T-helper 2 cell treated with Interferon-gamma antibody and Interleukin-4, amounts not matched to agents 5 μg/mL and 100 μg/mL, for 36 hours (primary cell): ENCODE results near the gene CD74.
"Not testable (repeated sequence)": the region's sequence is repeated elsewhere in the genome, so short reads cannot be mapped to it uniquely, and the experiment has no call there.

Experiments
- DNase-seq: peaks from one replicate; pipeline ENCODE4 v3.0.0; 2021; ENCODE audit warnings: low spot score
- H3K27ac Mint-ChIP-seq: one replicate; pipeline ENCODE4 v1.8.0; 2021; ENCODE audit warnings: mild to moderate bottlenecking, mixed read lengths
- H3K27me3 Mint-ChIP-seq: one replicate; pipeline ENCODE4 v1.8.0; 2021; ENCODE audit warnings: low read depth, mixed read lengths
- H3K36me3 Mint-ChIP-seq: one replicate; pipeline ENCODE4 v1.8.0; 2021; ENCODE audit warnings: low read depth, mixed read lengths
- H3K4me1 Mint-ChIP-seq: one replicate; pipeline ENCODE4 v1.8.0; 2021; ENCODE audit warnings: low read depth, mixed read lengths
- H3K4me3 Mint-ChIP-seq: one replicate; pipeline ENCODE4 v1.8.0; 2022; ENCODE audit warnings: mild to moderate bottlenecking, moderate library complexity, mixed read lengths
- H3K9me3 Mint-ChIP-seq: one replicate; pipeline ENCODE4 v1.8.0; 2021; ENCODE audit warnings: mixed read lengths

The CD74 gene

DNA sequence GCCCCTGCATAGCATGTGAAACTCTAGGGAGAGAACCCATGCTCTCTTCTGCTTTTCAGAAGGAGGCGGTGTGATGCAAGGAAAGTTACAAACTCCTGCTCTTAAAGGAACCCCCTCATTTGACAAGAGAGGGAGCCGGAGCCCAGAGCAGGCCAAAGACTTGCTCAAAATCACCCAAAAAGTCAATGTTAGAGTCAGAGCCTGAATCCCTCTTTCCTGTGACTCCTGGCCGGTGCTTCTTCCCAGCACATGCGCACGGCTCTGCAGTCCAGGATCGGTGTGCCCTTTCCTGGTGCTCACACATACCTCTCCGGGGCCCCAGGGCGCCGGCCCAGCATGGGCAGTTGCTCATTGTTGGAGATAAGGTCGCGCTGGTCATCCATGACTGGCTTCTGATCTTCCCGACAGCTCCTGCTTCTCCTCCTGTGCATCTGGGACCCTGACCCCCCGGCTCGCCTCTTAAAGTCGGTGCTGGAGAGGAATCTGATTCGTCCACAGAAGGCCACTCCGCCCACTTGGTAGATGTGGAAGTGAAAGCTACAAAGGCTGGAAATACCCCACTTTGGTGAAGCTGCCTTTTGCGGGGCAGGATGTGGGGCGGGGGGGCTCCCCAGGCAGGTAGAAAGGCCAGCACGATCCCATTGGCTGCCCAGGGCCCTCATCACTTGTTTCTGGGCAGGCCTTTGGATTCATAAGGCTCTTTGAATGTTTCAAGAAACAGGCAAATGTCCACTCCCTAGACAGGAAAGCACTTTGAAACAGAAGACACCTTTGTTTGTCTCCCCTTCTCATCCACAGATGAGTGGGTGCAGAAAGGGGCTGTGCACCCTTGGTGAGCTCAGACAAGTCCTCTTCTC, at the start of gene CD74:
TSS of gene CD74 (minus strand) at position 592 of the 857 bp plus-strand sequence. CDS start at position 431, 161 bp downstream.
- peak; percentile 91 for DNase-seq
- Mint-ChIP-seq H3K27me3 (no peaks in the 10 kb centered on the region), H3K9me3 (no peaks in the 10 kb centered on the region), H3K27ac (peak within 1 kb of the TSS; percentile 98), H3K4me1 (peaks cover 30% of the 10 kb centered on the region), H3K36me3 (peaks cover 22% of the 10 kb centered on the region), H3K4me3 (peak within 1 kb of the TSS; percentile 92)

DNA sequence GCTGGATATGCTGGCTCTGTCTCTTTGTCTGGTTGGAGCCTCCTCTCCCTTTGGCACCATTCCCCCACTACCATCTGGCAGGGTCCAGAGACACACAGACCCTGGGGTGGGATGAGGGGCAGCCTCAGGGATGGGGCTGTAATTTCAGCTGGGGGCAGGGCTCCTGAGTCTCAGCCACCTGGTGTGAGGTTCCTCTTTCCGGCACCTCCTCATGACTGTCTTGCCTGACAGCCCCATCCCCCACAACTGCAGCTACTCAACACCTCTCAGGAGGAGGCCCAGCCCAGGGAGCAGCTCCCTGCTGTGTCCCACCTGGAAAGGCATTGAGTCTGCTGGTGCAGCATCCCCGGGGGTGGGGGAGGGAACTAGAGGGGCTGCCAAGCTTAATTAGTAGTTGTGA, 48.5 kb upstream of the CD74 start:
- no peak overlapping the region for H3K4me3 Mint-ChIP-seq
- H3K27me3 Mint-ChIP-seq: no peaks in the 10 kb centered on the region
- peaks cover 21% of the 10 kb centered on the region for H3K4me1 Mint-ChIP-seq
- no peaks in the 10 kb centered on the region for H3K36me3 Mint-ChIP-seq
- H3K27ac Mint-ChIP-seq: no peak overlapping the region
- no peak for DNase-seq
- H3K9me3 Mint-ChIP-seq: no peaks in the 10 kb centered on the region

DNA sequence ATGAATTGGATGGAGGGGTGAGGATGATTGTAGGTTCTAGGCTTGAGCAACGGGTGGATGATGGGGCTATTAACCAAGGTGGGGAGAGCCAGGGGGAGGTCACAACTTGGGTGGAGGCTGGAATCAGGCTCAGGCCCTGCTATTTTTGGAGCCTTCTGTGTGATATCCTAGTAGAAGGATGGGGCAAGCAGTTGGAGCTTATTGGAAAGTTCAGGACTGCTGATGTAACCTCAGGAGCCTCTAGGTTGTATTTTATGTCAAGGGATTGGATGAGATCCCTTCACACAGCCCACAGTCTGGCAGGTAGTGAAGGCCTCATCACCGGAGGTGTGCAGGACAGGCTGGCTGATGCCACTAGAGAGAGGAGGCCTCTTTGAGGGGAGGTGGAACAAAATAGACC, 48.1 kb upstream of the CD74 start:
- Mint-ChIP-seq H3K27me3 (no peaks in the 10 kb centered on the region), H3K27ac (peak overlapping the region; percentile 59), H3K9me3 (no peaks in the 10 kb centered on the region), H3K4me3 (no peak overlapping the region), H3K36me3 (no peaks in the 10 kb centered on the region), H3K4me1 (peaks cover 21% of the 10 kb centered on the region)
- no peak for DNase-seq

DNA sequence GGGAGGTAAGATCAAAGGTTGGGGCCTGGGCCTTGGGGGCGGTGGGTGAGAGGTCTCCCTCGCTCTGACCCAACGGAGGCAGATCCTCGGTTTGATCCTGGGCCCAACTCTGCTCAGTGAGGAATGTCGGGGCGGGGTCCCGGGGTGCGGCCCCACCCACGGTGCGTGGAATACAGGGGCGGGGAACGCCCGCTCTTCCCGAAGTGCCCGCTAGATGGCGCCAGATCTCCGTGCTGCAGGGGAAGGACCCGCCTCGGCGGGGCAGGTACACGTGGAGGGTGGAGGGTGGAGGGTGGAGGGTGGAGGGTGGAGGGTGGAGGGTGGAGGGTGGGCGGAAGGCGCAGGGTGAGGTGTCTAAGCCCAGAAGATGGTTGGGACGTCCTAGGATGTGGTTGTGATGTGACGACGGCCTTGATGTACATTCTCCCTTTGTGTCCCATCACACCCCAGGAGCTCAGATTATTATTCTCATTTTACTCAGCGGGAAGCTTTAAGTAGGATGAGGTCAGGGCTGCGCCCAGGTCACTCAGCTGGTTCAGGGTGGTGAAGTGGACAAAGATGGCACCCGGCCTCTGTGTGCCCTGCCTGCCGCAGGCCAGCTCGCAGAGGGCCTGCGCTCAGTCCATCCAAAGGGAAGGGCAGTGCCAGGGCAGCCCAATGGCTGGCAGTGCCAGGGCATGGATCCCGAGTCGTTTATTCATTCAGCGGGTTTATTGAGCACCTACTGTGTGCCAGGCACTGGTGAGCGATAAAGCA, 46.3 kb upstream of the CD74 start:
- peak; percentile 77 for DNase-seq
- Mint-ChIP-seq H3K27ac (peak overlapping the region; percentile 47), H3K4me1 (peaks cover 21% of the 10 kb centered on the region), H3K36me3 (no peaks in the 10 kb centered on the region), H3K4me3 (peak overlapping the region; percentile 44), H3K27me3 (no peaks in the 10 kb centered on the region), H3K9me3 (no peaks in the 10 kb centered on the region)

- no peak for DNase-seq
- Mint-ChIP-seq H3K4me3 (peak overlapping the region; percentile 54), H3K9me3 (no peaks in the 10 kb centered on the region), H3K4me1 (peaks cover 21% of the 10 kb centered on the region), H3K27me3 (no peaks in the 10 kb centered on the region), H3K36me3 (no peaks in the 10 kb centered on the region), H3K27ac (peak overlapping the region; percentile 33)
These were observed 45.0 kb upstream of the CD74 start for GRCh38 chr5:150457562-150458240.

- no peak for DNase-seq
- peaks cover 21% of the 10 kb centered on the region for H3K4me1 Mint-ChIP-seq
- no peaks in the 10 kb centered on the region for H3K9me3 Mint-ChIP-seq
- peak overlapping the region; percentile 43 for H3K4me3 Mint-ChIP-seq
- no peaks in the 10 kb centered on the region for H3K36me3 Mint-ChIP-seq
- no peaks in the 10 kb centered on the region for H3K27me3 Mint-ChIP-seq
- H3K27ac Mint-ChIP-seq: peak overlapping the region; percentile 2
These were observed 44.4 kb upstream of the CD74 start for GRCh38 chr5:150457121-150457520.

DNA sequence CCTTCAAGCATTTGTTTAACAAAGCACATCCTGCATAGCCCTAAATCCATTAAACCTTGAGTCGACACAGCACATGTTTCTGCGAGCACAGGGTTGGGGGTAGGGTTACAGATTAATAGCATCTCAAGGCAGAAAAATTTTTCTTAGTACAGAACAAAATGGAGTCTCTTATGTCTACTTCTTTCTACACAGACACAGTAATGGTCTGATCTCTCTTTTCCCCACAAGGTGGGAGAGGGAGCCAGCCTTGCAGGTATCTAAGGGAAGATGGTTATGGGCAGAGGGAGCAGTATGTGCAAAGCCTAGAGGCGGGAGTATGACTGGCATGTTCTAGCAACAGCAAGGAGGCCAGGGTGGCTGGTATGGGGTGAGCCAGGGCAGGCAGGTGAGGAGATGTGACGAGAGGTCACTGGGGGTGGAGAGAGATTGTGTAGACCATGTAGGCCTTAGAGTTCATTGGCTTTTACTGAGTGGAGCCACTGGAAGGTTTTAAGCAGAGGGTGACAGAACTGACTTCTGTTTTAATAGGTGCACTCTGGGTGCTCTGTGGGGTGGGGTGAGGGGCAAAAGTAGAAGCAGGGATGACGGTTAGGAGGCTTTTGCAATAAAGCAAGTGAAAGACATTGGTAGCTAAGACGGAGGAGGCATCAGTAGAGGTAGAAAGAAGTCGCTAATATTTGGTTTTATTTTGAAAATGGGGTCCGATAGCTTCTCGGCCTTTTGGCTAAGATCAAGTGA, 42.0 kb upstream of the CD74 start:
- no peak for DNase-seq
- Mint-ChIP-seq H3K9me3 (no peaks in the 10 kb centered on the region), H3K27ac (no peak overlapping the region), H3K27me3 (no peaks in the 10 kb centered on the region), H3K4me1 (peaks cover 25% of the 10 kb centered on the region), H3K36me3 (no peaks in the 10 kb centered on the region), H3K4me3 (no peak overlapping the region)

- not testable (repeated sequence) for H3K27me3 Mint-ChIP-seq, DNase-seq, H3K27ac Mint-ChIP-seq, H3K36me3 Mint-ChIP-seq, H3K4me3 Mint-ChIP-seq, H3K9me3 Mint-ChIP-seq
- H3K4me1 Mint-ChIP-seq: peaks cover 19% of the 10 kb centered on the region
These were observed 41.3 kb upstream of the CD74 start for GRCh38 chr5:150454027-150454426.

DNA sequence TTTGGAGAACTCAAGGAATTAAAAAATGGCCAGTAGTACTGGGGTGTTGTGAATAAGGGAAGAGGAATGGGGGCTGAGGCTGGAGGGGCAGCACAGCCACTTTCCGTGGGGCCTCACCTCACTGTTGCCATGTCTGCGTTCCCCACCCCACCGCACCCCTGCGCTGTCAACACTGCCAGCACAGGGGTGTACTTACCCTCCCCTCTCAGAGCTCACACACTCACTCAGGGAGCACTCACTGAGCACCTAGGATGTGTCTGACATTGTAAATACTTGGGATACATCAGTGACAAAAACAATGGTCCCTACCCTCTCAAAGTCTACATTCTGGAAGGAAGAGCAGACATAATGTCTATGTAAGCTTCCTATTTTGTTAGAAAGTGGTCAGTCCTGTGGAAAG, 40.2 kb upstream of the CD74 start:
- Mint-ChIP-seq H3K4me3 (no peak overlapping the region), H3K4me1 (peaks cover 26% of the 10 kb centered on the region), H3K27me3 (no peaks in the 10 kb centered on the region), H3K27ac (no peak overlapping the region), H3K36me3 (peaks cover 12% of the 10 kb centered on the region), H3K9me3 (no peaks in the 10 kb centered on the region)
- DNase-seq: no peak

- Mint-ChIP-seq H3K27ac (no peak overlapping the region), H3K36me3 (peaks cover 25% of the 10 kb centered on the region), H3K4me1 (peaks cover 24% of the 10 kb centered on the region), H3K4me3 (no peak overlapping the region), H3K9me3 (no peaks in the 10 kb centered on the region), H3K27me3 (no peaks in the 10 kb centered on the region)
- DNase-seq: no peak
These were observed 38.9 kb upstream of the CD74 start for GRCh38 chr5:150451594-150451993.

DNA sequence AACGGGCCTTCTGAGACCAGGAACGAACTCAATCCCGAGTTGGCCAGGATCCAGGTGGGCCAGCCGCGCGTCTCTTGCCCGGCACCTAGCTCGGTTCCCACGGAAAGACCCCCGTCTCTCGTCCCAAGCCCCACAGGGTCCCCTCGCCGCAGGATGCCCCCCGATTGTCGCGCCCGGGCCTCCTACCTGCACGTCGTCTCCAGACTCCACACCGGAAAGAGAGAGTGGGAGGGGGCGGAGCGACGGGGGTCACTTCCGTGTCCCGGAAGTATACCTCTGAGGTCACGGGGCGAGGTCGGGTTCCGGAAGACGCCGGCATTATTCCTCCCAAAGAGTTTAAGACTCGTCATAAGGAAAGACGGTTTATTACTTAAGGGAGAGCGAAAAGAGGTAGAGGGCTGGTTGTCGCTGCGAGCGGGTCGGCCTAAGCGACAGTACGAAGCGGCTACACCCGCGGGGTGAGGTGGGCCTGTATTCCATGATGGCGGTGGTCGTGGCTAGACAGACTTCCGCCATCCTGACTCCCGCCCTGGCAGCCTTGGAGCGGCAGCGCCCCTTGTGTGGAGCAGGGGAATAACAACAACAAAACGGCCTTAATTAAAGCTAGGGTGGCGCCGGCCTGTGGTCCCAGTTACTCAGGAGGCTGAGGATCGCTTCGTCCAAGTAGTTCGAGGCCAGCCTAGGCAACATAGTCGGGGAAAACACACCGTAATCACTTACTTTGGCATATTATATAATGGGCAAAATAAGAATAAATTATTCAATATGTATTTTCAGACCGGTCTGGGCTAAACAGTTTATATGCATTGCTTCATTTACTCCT, 37.0 kb upstream of the CD74 start, which contains the start of gene RPS14:
TSS of gene RPS14 (minus strand) at position 223 of the 823 bp plus-strand sequence. CDS start 2,006 bp downstream, outside the sequence.
- DNase-seq: peak; percentile 91
- Mint-ChIP-seq H3K9me3 (no peaks in the 10 kb centered on the region), H3K36me3 (peaks cover 42% of the 10 kb centered on the region), H3K27ac (peak within 1 kb of the TSS; percentile 99), H3K4me3 (peak within 1 kb of the TSS; percentile 86), H3K27me3 (no peaks in the 10 kb centered on the region), H3K4me1 (peaks cover 32% of the 10 kb centered on the region)

DNA sequence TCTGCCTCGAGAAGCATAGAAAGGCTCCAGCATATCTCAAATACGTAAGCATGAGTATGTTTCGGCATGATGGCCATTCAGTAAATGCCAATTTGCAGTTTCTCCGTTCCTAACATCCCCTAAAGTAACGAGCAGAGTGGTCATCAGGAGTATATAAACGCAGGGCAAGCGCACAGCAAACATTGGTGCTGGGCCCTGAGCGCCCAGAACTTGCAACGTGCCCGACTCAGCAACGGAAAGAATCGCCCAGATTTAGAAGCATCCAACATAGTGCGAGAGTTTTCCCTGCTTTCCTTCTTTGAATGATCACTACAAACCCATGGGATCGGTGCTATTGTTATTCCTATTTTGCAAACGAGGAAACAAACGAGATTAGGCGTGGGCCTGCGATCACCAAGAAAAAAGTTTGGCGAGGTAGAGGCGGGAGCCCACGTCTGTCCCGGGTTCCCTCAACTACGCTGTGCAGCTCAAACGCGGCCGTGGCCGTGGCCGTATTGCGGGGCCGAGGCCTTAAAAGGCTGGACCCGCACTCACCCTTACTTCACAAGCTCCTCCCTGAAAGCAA, 36.3 kb upstream of the CD74 start:
- H3K36me3 Mint-ChIP-seq: peaks cover 45% of the 10 kb centered on the region
- no peaks in the 10 kb centered on the region for H3K27me3 Mint-ChIP-seq
- H3K9me3 Mint-ChIP-seq: no peaks in the 10 kb centered on the region
- H3K27ac Mint-ChIP-seq: peak overlapping the region; percentile 99
- peaks cover 32% of the 10 kb centered on the region for H3K4me1 Mint-ChIP-seq
- H3K4me3 Mint-ChIP-seq: peak overlapping the region; percentile 86
- no peak for DNase-seq
